Esophagus squamous epithelium (tissue), 5 donors: ENCODE measurements around the gene VMA21. TPM values are rescaled to one million over a fixed set of nuclear protein-coding genes. Genes with fewer than 3 reads are reported as not detected.

ENCODE experiments used
- DNase-seq: peaks from one replicate; lab custom pipeline; 2025; lab: John Stamatoyannopoulos, UW
- H3K27ac ChIP-seq, 4 donors: fragments of 200-600 bp; sonication (generic); one replicate each; pipeline ENCODE4 v1.5.1; 2016 to 2019; ENCODE audit warnings: mild to moderate bottlenecking in 1 of 4
- H3K27me3 ChIP-seq, 4 donors: fragments of 200-600 bp; sonication (generic); 1 replicate in 3 of 4; 2 replicates in 1 of 4; pipeline versions ENCODE4 v1.5.1 to v1.6.0; 2017 to 2021; ENCODE audit warnings: antibody characterized with exemption in 1 of 4
- H3K36me3 ChIP-seq, 3 donors: fragments of 200-600 bp; sonication (generic); one replicate each; pipeline ENCODE4 v1.5.1; 2016 to 2019
- H3K4me1 ChIP-seq, 3 donors: fragments of 200-600 bp; sonication (generic); one replicate each; pipeline ENCODE4 v1.5.1; 2017 to 2019
- H3K4me3 ChIP-seq, 4 donors: fragments of 200-600 bp; sonication (generic); 1 replicate in 3 of 4; 2 replicates in 1 of 4; pipeline ENCODE4 v1.5.1; 2016 to 2019; ENCODE audit warnings: mild to moderate bottlenecking in 2 of 4, moderate library complexity in 1 of 4
- H3K9me3 ChIP-seq, 3 donors: fragments of 200-600 bp; sonication (generic); one replicate each; pipeline ENCODE4 v1.5.1; 2016 to 2019
- POLR2A ChIP-seq, 4 donors: fragments of 450-650 bp; IDR thresholded peaks; one replicate each; pipeline ENCODE4 v1.6.1; 2017; ENCODE audit warnings: antibody characterized with exemption in 4 of 4, mild to moderate bottlenecking in 4 of 4, moderate library complexity in 3 of 4
- WGBS, 2 donors: methylation state at CpG; one replicate each; pipeline ENCODE4 v1.1.5; 2018; 5-methylcytosine and 5-hydroxymethylcytosine counted together
- intact Hi-C: fragments of 100-400 bp; cut with DNase I; formaldehyde crosslinking; loops from one replicate; pipeline ENCODE4 v1.15.0; 2022
- total RNA-seq, 4 donors: library from RNA; depleted of rRNA; stranded (reverse); fragments of >200 nt; gene quantifications; one replicate each; pipeline ENCODE4 v1.1.0, GENCODE V29; 2016
- TF ChIP-seq, protein P1 (sequence below), 6 experiments: fragments of 450-650 bp in 4 of 6; fragments of 200-600 bp in 2 of 6; sonication (generic) in 2 of 6; IDR thresholded peaks; one replicate each; pipeline ENCODE4 v1.5.1; 2016 to 2019; ENCODE audit warnings: antibody characterized with exemption in 6 of 6, mild to moderate bottlenecking in 4 of 6, moderate library complexity in 4 of 6
- donor health status: DM: yes; HTN: yes; CAD: no.

The VMA21 gene
- total RNA-seq, 4 donors from 2014 or later: 16.3 to 38.6 (median 32.5) TPM

DNA sequence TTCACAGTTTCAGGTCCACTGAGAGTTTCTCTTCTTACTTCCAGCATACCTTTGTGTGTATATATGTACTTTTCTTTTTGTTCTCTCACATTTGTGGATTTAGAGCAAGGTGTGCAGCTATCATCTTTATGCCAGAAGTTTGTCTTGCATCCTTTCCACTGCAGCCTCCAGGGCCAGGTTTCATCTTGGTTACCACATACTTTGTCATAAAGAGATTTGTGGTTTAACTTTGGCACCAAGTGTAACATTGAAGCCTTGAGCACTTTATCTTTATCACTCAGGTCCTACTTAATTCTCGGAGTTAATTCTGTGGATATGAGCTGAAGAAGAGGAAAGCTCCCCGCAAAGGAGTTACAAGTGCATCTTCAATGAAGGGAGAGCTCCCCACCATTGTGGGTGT, 31.4 kb upstream of the VMA21 start:
- intact Hi-C loops: loop anchor here (10.0 kb wide), 1 partner anchor 211 kb away; no protein-coding TSS in a partner anchor
- Histone ChIP-seq H3K4me1 (no peaks in the 10 kb centered on the region), H3K27me3 (peaks cover 0 to under 1% (median 0%) of the 10 kb centered on the region in 4 donors), H3K27ac (no peak overlapping the region), H3K4me3 (no peak overlapping the region), H3K36me3 (no peaks in the 10 kb centered on the region), H3K9me3 (no peaks in the 10 kb centered on the region)
- no peak for DNase-seq
- 33% methylated on average over 1 of the region's 2 CpGs; no CpG with 5 or more reads in 1 of the 2 donors for WGBS, 2 donors
- no peak for TF ChIP-seq POLR2A (IDR thresholded peaks at IDR 0.05)
- TF ChIP-seq, protein P1, sequence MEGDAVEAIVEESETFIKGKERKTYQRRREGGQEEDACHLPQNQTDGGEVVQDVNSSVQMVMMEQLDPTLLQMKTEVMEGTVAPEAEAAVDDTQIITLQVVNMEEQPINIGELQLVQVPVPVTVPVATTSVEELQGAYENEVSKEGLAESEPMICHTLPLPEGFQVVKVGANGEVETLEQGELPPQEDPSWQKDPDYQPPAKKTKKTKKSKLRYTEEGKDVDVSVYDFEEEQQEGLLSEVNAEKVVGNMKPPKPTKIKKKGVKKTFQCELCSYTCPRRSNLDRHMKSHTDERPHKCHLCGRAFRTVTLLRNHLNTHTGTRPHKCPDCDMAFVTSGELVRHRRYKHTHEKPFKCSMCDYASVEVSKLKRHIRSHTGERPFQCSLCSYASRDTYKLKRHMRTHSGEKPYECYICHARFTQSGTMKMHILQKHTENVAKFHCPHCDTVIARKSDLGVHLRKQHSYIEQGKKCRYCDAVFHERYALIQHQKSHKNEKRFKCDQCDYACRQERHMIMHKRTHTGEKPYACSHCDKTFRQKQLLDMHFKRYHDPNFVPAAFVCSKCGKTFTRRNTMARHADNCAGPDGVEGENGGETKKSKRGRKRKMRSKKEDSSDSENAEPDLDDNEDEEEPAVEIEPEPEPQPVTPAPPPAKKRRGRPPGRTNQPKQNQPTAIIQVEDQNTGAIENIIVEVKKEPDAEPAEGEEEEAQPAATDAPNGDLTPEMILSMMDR (IDR thresholded peaks at IDR 0.05): no peak

GRCh38 chrX:151370906-151371305, 26.1 kb upstream of the VMA21 start:
- no peaks in the 10 kb centered on the region for H3K4me1 ChIP-seq
- no peak overlapping the region for H3K27ac ChIP-seq
- no peak overlapping the region for H3K4me3 ChIP-seq
- WGBS, 2 donors: 33 to 46% methylated on average over 10 to 11 of the region's 21 CpGs
- peaks cover 0 to 12% (median 0%) of the 10 kb centered on the region in 4 donors for H3K27me3 ChIP-seq
- H3K36me3 ChIP-seq: no peaks in the 10 kb centered on the region
- TF ChIP-seq, protein P1 (IDR thresholded peaks at IDR 0.05): no peak
- no peak for TF ChIP-seq POLR2A (IDR thresholded peaks at IDR 0.05)
- no peak for DNase-seq
- H3K9me3 ChIP-seq: no peaks in the 10 kb centered on the region
- intact Hi-C loops: no loop called here

DNA sequence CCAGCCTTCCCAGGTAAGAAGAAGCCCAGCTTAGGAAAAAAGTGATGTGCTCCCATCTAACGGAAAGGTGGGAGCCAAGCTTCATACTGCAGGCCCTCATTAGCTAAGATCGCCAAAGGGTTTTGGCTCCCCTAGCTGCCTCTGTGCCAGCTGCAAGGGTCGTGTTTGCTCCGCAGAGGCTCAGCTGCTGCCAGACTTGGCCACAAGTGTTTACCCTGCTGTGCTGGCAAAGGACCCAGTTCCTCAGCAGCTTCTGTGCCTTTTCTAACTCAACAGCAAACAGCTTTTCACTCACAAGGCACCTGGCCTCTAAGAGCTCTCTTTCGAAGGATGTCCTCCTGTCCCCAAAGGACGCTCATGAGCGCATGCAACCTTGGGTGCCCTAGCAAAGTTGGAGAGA, 12.2 kb upstream of the VMA21 start:
- no peak overlapping the region for H3K4me3 ChIP-seq
- no peak for DNase-seq
- 50 to 74% methylated on average over 1 to 5 of the region's 7 CpGs for WGBS, 2 donors
- H3K36me3 ChIP-seq: no peaks in the 10 kb centered on the region
- no peaks in the 10 kb centered on the region for H3K27me3 ChIP-seq
- no peaks in the 10 kb centered on the region for H3K9me3 ChIP-seq
- no peak overlapping the region for H3K27ac ChIP-seq
- TF ChIP-seq POLR2A (IDR thresholded peaks at IDR 0.05): no peak
- TF ChIP-seq, protein P1 (IDR thresholded peaks at IDR 0.05): no peak
- no peaks in the 10 kb centered on the region for H3K4me1 ChIP-seq
- intact Hi-C loops: no loop called here

GRCh38 chrX:151386838-151387459, 10.1 kb upstream of the VMA21 start:
- no peak overlapping the region for H3K4me3 ChIP-seq
- no peak for DNase-seq
- H3K9me3 ChIP-seq: no peaks in the 10 kb centered on the region
- intact Hi-C loops: no loop called here
- H3K27ac ChIP-seq: no peak overlapping the region
- no peaks in the 10 kb centered on the region for H3K36me3 ChIP-seq
- H3K4me1 ChIP-seq: no peaks in the 10 kb centered on the region
- TF ChIP-seq, protein P1 (IDR thresholded peaks at IDR 0.05): no peak
- TF ChIP-seq POLR2A (IDR thresholded peaks at IDR 0.05): no peak
- H3K27me3 ChIP-seq: no peaks in the 10 kb centered on the region
- 57 to 65% methylated on average over 1 to 2 of the region's 3 CpGs for WGBS, 2 donors

GRCh38 chrX:151391722-151392121, 5.3 kb upstream of the VMA21 start:
- WGBS, 2 donors: 78 to 90% methylated on average over 2 to 8 of the region's 22 CpGs
- intact Hi-C loops: no loop called here
- TF ChIP-seq POLR2A (IDR thresholded peaks at IDR 0.05): no peak
- TF ChIP-seq, protein P1 (IDR thresholded peaks at IDR 0.05): no peak
- H3K36me3 ChIP-seq: no peaks in the 10 kb centered on the region
- H3K27ac ChIP-seq: no peak overlapping the region
- no peaks in the 10 kb centered on the region for H3K27me3 ChIP-seq
- H3K9me3 ChIP-seq: no peaks in the 10 kb centered on the region
- no peak overlapping the region for H3K4me3 ChIP-seq
- DNase-seq: no peak
- peaks cover 0 to 10% (median 0%) of the 10 kb centered on the region in 3 donors for H3K4me1 ChIP-seq
